ENCODE measurements around the gene FBRS.
"Not testable (repeated sequence)": the region's sequence is repeated elsewhere in the genome, so short reads cannot be mapped to it uniquely, and the experiment has no call there.

The FBRS gene

GRCh38 chr16:30622455-30623032 lies 35.7 kb upstream of the FBRS start:
- TF ChIP-seq POU2F2 (IDR thresholded peaks at IDR 0.05; ENCODE audit: low read depth, low read length) = no peak
- TF ChIP-seq POLR2AphosphoS5 (IDR thresholded peaks at IDR 0.05; ENCODE audit: low read depth, low read length) = no peak
- no peak for TF ChIP-seq POLR2A (IDR thresholded peaks at IDR 0.05; ENCODE audit: low read depth, low read length)
- TF ChIP-seq SPI1 (IDR thresholded peaks at IDR 0.05; ENCODE audit: low read depth, low read length) = no peak
- TF ChIP-seq PAX5 (IDR thresholded peaks at IDR 0.05; ENCODE audit: insufficient read depth, low read length, severe bottlenecking) = no peak
- TF ChIP-seq TAF1 (IDR thresholded peaks at IDR 0.05; ENCODE audit: low read depth, low read length) = no peak
- DNase-seq (ENCODE audit: insufficient read length, low spot score) (no peak), FAIRE-seq (no peak)

GRCh38 chr16:30623536-30624283 lies 34.5 kb upstream of the FBRS start:
- DNase-seq (ENCODE audit: insufficient read length, low spot score) (no peak), FAIRE-seq (no peak)
- TF ChIP-seq POLR2AphosphoS5 (IDR thresholded peaks at IDR 0.05; ENCODE audit: low read depth, low read length) (no peak), PAX5 (IDR thresholded peaks at IDR 0.05; ENCODE audit: insufficient read depth, low read length, severe bottlenecking) (no peak), TAF1 (IDR thresholded peaks at IDR 0.05; ENCODE audit: low read depth, low read length) (no peak), POU2F2 (IDR thresholded peaks at IDR 0.05; ENCODE audit: low read depth, low read length) (no peak), POLR2A (IDR thresholded peaks at IDR 0.05; ENCODE audit: low read depth, low read length) (no peak), SPI1 (IDR thresholded peaks at IDR 0.05; ENCODE audit: low read depth, low read length) (no peak)

- TF ChIP-seq PAX5 (IDR thresholded peaks at IDR 0.05; ENCODE audit: insufficient read depth, low read length, severe bottlenecking) (no peak), POU2F2 (IDR thresholded peaks at IDR 0.05; ENCODE audit: low read depth, low read length) (no peak), POLR2AphosphoS5 (IDR thresholded peaks at IDR 0.05; ENCODE audit: low read depth, low read length) (no peak), TAF1 (IDR thresholded peaks at IDR 0.05; ENCODE audit: low read depth, low read length) (no peak), POLR2A (IDR thresholded peaks at IDR 0.05; ENCODE audit: low read depth, low read length) (no peak), SPI1 (IDR thresholded peaks at IDR 0.05; ENCODE audit: low read depth, low read length) (no peak)
- FAIRE-seq (no peak), DNase-seq (ENCODE audit: insufficient read length, low spot score) (no peak)
Measured at GRCh38 chr16:30626236-30626635, 32.0 kb upstream of the FBRS start.

GRCh38 chr16:30628628-30629540 lies 29.3 kb upstream of the FBRS start:
- peak; percentile 90 for FAIRE-seq
- peak; percentile 51 for DNase-seq (ENCODE audit: insufficient read length, low spot score)
- TF ChIP-seq PAX5 (IDR thresholded peaks at IDR 0.05; ENCODE audit: insufficient read depth, low read length, severe bottlenecking) = no peak
- no peak for TF ChIP-seq TAF1 (IDR thresholded peaks at IDR 0.05; ENCODE audit: low read depth, low read length)
- TF ChIP-seq SPI1 (IDR thresholded peaks at IDR 0.05; ENCODE audit: low read depth, low read length) = no peak
- TF ChIP-seq POU2F2 (IDR thresholded peaks at IDR 0.05; ENCODE audit: low read depth, low read length) = no peak
- TF ChIP-seq POLR2AphosphoS5 (IDR thresholded peaks at IDR 0.05; ENCODE audit: low read depth, low read length) = no peak
- no peak for TF ChIP-seq POLR2A (IDR thresholded peaks at IDR 0.05; ENCODE audit: low read depth, low read length)

GRCh38 chr16:30632454-30632853 lies 25.8 kb upstream of the FBRS start:
- FAIRE-seq; DNase-seq (ENCODE audit: insufficient read length, low spot score): not testable (repeated sequence)

DNA sequence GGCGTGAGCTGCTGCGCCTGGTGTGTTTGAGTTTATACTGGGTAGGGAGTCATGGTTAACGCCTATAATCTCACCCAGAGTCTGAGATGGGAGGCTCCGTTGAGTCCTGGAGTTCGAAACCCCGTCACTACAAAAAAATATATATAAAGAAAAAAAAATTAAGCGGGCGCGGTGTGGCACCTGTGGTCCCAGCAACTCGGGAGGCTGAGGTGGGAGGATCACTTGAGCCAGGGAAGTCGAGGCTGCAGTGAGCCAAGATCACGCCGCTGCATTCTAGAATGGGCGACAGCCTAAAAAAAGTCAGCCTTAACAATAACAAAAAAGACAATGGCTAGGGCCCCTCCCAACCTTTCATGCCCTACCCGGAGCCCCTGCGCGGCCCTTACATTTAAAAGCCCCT lies 24.7 kb upstream of the FBRS start:
- FAIRE-seq (no peak), DNase-seq (ENCODE audit: insufficient read length, low spot score) (no peak)
- TF ChIP-seq POLR2AphosphoS5 (IDR thresholded peaks at IDR 0.05; ENCODE audit: low read depth, low read length) (no peak), SPI1 (IDR thresholded peaks at IDR 0.05; ENCODE audit: low read depth, low read length) (no peak), POU2F2 (IDR thresholded peaks at IDR 0.05; ENCODE audit: low read depth, low read length) (no peak), PAX5 (IDR thresholded peaks at IDR 0.05; ENCODE audit: insufficient read depth, low read length, severe bottlenecking) (no peak), TAF1 (IDR thresholded peaks at IDR 0.05; ENCODE audit: low read depth, low read length) (no peak), POLR2A (IDR thresholded peaks at IDR 0.05; ENCODE audit: low read depth, low read length) (no peak)

- DNase-seq (ENCODE audit: insufficient read length, low spot score) (no peak), FAIRE-seq (no peak)
- TF ChIP-seq TAF1 (IDR thresholded peaks at IDR 0.05; ENCODE audit: low read depth, low read length) = no peak
- TF ChIP-seq POLR2A (IDR thresholded peaks at IDR 0.05; ENCODE audit: low read depth, low read length) = no peak
- TF ChIP-seq SPI1 (IDR thresholded peaks at IDR 0.05; ENCODE audit: low read depth, low read length) = no peak
- no peak for TF ChIP-seq POLR2AphosphoS5 (IDR thresholded peaks at IDR 0.05; ENCODE audit: low read depth, low read length)
- TF ChIP-seq POU2F2 (IDR thresholded peaks at IDR 0.05; ENCODE audit: low read depth, low read length) = no peak
- TF ChIP-seq PAX5 (IDR thresholded peaks at IDR 0.05; ENCODE audit: insufficient read depth, low read length, severe bottlenecking) = no peak
Measured at GRCh38 chr16:30636599-30636998, 21.6 kb upstream of the FBRS start.

DNA sequence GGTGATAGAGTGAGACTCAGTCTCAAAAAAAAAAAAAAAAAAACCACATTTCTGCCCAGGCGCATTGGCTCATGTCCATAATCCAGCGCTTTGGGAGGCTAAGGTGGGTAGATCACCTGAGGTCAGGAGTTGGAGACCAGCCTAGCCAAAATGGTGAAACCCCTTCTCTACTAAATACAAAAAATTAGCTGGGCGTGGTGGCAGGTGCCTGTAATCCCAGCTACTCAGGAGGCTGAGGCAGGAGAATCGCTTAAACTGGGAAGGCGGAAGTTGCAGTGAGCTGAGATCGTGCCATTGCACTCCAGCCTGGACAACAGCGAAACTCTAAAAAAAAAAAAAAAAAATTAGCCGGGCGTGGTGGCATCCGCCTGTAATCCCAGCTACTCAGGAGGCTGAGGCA lies 21.1 kb upstream of the FBRS start:
- FAIRE-seq; DNase-seq (ENCODE audit: insufficient read length, low spot score): not testable (repeated sequence)

GRCh38 chr16:30637944-30638343 lies 20.3 kb upstream of the FBRS start:
- TF ChIP-seq POLR2A (IDR thresholded peaks at IDR 0.05; ENCODE audit: low read depth, low read length) (no peak), POU2F2 (IDR thresholded peaks at IDR 0.05; ENCODE audit: low read depth, low read length) (no peak), POLR2AphosphoS5 (IDR thresholded peaks at IDR 0.05; ENCODE audit: low read depth, low read length) (no peak), SPI1 (IDR thresholded peaks at IDR 0.05; ENCODE audit: low read depth, low read length) (no peak), PAX5 (IDR thresholded peaks at IDR 0.05; ENCODE audit: insufficient read depth, low read length, severe bottlenecking) (no peak), TAF1 (IDR thresholded peaks at IDR 0.05; ENCODE audit: low read depth, low read length) (no peak)
- peak; percentile 52 for FAIRE-seq

More at GRCh38 chr16:30637944-30638343, 20.3 kb upstream of the FBRS start:
- DNase-seq (ENCODE audit: insufficient read length, low spot score) = no peak
